Fibroblast of peridontal ligament (primary cell): ENCODE data around the gene C11orf21.

Source experiments
- DNase-seq: peaks from one replicate; pipeline ENCODE4 v3.0.0-alpha.2; 2010; ENCODE audit errors: extremely low read depth

C11orf21 gene

GRCh38 chr11:2271327-2272227, 30.1 kb downstream of the C11orf21 start:
- DNase-seq = no peak

DNA sequence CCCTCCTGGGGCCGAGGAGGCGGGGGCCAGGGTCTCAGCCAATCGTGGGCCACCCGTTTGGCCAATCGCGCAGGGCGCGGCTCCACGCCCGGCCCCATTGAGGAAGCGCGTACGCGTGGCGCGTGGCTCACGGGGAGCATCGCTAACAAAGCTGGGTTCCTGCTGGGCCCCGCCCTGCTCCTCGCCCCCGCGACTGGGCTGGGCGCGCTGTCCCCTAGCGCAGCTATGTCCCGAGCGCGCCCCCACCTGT, 30.7 kb downstream of the C11orf21 start:
- no peak for DNase-seq

- DNase-seq = no peak
These were observed 31.2 kb downstream of the C11orf21 start, which contains the start of gene ASCL2 for GRCh38 chr11:2270322-2271076. TSS of gene ASCL2 (minus strand) at chr11:2270588. CDS start at chr11:2270332, 256 bp downstream.

DNA sequence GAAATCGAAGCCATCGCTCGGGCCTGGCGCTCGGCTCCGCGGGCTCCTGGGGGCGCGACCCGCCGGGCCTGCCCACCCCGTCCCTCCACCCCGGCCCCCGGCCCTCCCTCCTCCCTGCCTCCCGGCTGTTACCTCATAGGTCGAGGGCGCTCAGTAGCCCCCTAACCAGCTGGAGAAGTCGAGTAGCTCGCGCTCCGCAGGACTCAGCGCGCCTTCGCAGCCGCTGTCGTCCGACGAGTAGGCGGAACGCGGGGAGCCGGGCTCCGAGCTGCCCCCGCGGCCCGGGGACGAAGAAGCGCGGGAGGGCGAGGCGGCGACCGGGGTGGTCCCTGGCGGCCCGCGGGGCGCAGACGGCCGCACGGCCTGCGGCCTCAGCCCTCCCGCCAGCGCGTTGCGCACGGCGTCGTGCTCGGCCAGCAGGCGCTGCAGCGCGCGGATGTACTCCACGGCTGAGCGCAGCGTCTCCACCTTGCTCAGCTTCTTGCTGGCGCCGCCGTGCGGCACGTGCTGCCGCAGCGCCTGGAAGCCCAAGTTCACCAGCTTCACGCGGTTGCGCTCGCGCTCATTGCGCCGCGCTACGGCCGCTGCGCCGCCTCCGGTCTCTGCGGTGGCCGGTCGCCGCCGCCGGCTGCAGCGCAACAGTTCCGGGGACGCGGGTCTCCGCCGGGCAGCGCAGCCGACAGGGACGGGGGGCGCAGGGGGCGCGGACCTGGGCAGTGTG, 32.0 kb downstream of the C11orf21 start:
- DNase-seq = peak; percentile 23

DNA sequence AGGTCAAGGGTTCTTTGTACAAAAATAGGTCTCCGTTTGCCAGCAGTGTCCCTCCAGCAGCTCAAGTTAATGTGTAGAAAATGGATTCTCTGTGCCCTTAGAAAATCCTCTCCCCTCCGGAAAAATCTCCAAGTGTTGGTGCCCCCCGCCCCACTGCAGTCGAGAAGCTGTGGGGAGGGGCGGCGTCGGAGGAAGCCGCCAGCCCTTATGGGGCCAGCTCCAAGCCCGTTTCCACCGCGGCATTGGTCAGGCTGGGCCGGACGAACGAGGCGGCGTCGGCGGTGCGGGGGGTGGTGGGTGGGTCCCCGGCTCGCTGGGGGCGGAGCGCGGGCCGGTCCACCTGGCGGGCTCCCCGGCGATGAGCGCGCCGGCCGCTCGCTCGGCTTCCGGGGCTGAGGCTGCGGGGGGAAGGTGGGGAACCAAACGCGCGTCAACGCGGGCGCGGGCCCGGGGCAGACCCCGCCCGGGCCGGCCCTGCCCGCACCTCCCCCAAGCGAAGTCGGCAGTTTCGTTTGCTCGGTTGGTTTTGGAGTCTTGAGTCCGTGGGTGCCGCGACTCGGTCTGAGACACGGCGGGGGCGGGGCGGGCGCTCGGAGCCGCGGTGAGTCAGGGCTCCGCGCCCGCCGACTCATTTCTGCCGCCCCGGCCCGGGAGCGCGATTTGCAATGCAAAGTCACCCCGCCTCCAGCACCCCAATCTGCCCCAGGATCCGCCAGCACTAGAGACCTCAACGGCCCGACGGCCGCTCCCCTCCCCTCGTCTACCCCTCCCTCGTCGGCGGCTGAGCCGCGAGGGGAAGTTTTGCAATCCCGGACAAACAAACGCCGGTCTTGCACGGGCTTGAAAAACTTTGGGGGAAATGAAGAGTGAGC, 32.8 kb downstream of the C11orf21 start:
- no peak for DNase-seq

DNA sequence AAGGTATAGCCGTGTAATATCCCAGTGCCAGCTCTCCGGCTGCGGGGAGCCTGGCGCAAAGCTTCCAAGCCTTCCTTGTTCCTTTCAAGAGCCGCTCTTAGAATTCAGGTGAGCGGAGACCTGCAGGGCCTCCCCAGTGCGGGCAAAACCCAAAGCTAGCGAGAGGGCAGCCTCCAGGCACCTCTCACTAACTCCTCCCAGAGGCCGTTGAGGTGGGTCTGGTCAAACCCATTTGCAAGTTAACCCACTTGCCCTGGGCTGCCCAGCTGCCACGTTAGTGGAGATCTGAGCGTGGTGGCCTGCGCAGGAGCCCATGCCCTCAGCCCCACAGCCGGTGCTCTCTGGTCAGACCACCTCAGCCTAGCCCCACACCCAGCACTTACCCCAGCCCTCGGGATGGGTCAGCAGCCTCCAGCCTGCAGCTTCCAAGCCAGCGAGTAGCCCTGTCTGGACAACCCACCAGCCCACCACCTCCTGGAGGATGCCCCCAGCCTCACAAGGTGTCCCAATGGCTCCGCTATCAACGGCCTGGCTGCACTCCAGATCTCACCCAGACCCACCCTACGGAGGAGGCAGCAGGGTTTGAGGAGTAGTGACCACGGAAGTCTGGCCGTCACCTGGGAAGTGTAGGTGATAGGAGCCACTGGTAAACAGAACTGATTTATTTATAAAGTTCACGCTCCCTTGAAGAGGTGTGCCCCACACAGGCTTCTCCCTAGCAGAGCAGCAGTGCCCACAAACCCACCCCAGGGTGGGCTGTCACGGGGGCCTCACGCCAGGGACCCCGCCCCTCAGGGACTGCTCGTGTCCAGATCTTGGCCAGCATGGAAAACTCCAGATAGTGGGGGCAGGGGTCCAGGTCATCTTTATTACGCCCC, 33.6 kb downstream of the C11orf21 start:
- no peak for DNase-seq

DNA sequence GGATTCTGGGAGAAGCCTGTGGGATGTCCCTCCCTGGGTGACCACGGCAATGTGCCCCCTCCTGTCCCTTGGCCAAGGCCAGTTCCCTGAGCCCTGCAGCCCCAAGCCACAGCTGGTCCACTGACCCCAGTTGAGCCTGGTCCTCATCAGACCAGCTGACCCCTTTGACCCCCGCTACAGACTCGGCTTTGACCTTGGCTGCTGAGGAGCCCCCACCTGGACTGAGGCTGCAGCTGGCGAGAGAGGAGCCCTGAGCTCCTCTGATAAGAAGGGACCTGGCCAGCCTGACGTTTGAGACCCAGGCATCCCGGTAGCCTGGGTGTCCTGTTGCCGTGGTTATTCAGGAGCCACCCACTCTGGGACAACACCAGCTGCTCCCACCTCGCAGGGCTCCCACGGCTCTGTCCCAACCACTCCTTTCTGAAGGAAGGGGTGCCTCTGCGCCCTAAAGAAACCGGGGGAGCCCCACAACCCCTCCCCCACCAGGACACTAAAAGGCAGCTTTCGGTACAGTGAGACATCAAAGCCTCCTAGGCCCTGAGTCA, 34.3 kb downstream of the C11orf21 start:
- no peak for DNase-seq

- no peak for DNase-seq
These were observed 35.0 kb downstream of the C11orf21 start for GRCh38 chr11:2266586-2267305.

DNA sequence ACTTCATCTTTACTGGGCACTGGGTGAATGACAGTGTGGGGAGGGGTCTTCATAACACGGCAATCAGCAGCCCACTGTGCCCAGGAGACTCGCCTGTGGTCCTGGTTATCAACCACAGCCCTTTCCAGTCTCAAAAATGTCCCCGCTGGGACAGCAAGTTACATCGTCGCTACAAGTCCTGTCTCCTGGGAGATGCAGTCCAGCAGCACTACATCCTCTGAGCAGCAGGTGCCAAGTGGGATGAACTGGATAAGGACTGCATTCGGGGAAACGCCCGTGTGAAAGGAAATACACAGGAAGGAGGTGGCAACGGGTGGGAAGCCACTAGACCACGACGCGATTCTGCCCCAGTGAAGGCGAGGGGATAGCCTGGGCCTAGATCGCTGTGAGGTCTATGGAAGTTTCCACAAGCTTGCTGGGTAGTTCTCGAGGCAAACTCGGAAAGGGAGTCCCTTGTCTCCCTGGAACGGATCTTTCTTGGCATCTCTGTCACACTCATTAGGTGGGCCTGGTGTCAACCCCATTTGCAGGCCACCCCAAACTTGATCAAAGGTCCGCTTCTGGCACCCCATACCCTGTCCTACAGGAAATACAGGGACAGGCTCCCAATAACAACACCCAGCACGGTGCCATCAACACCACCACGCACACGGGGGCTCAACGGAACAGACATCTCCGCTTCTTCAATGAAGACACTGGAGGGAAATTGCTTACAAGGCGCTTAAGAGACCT, 35.7 kb downstream of the C11orf21 start:
- DNase-seq = no peak

- DNase-seq = no peak
These were observed 36.3 kb downstream of the C11orf21 start for GRCh38 chr11:2265396-2265795.

- DNase-seq = no peak
These were observed 37.2 kb downstream of the C11orf21 start for GRCh38 chr11:2264366-2265053.

DNA sequence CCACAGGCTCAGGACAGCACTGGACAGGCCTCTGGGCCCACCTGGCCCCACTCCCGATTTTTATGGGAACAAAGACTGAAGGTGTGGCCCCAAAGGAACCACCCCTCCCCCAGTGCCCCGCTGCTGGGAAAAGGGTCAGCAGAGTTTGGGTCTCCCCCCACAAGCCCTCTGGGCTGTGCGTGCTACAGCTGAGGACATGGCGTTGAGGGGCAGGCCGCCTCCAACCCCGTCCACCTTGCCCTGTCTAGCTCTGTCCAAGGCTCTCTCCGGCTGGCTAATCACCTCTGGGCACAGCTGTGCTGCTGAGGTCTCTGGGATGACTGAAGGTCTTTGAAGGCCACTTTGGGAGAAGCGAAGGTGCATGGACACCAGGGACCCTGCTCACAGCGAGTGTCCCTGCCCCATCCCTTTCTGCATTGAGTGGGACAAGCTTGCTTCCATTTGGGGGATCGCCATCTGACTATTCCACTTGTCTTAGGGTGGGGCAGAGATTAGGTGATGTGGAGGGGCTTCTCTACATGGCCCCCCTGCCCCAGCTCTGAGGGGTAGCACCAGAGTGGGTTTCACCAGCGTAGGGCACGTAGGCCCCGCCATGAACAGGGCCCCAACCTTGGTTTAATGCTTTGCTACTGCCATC, 37.9 kb downstream of the C11orf21 start:
- DNase-seq = no peak

GRCh38 chr11:2263071-2263565, 38.6 kb downstream of the C11orf21 start:
- DNase-seq = no peak

- DNase-seq = no peak
These were observed 39.2 kb downstream of the C11orf21 start for GRCh38 chr11:2262301-2263070.

- no peak for DNase-seq
These were observed 40.1 kb downstream of the C11orf21 start for GRCh38 chr11:2261436-2262230.
